ENCODE results near the gene CNTNAP2.

DNA sequence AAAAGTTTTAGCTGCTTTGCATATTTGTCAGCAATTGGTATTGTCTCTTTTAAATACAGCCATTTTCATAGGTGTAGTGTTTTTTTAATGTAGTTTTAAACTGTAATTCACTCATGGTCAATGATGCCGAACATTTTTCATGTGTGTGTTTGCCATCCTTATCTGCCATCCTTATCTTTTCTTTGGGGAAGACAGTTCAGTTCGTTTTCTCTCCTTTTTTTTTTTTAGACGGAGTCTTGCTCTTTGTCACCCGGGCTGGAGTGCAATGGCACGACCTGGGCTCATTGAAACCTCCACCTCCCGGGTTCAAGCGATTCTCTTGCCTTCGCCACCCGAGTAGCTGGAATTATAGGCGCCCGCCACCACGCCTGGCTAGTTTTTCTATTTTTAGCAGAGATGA, 545.3 kb downstream of the CNTNAP2 start:
- TF ChIP-seq, protein P1, sequence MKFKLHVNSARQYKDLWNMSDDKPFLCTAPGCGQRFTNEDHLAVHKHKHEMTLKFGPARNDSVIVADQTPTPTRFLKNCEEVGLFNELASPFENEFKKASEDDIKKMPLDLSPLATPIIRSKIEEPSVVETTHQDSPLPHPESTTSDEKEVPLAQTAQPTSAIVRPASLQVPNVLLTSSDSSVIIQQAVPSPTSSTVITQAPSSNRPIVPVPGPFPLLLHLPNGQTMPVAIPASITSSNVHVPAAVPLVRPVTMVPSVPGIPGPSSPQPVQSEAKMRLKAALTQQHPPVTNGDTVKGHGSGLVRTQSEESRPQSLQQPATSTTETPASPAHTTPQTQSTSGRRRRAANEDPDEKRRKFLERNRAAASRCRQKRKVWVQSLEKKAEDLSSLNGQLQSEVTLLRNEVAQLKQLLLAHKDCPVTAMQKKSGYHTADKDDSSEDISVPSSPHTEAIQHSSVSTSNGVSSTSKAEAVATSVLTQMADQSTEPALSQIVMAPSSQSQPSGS (CRISPR knock-in tag; IDR thresholded peaks at IDR 0.05): no peak
- TF ChIP-seq ZKSCAN1 (IDR thresholded peaks at IDR 0.05; ENCODE audit: low read depth, low read length) (no peak), ZNF75A (CRISPR knock-in tag; IDR thresholded peaks at IDR 0.05) (no peak), ESRRA (IDR thresholded peaks at IDR 0.05; ENCODE audit: borderline replicate concordance, low read depth) (no peak), FOXP1 (CRISPR knock-in tag; IDR thresholded peaks at IDR 0.05) (no peak), ZNF165 (CRISPR knock-in tag; IDR thresholded peaks at IDR 0.05; ENCODE audit: borderline replicate concordance) (no peak)
- TF ChIP-seq, protein P2, sequence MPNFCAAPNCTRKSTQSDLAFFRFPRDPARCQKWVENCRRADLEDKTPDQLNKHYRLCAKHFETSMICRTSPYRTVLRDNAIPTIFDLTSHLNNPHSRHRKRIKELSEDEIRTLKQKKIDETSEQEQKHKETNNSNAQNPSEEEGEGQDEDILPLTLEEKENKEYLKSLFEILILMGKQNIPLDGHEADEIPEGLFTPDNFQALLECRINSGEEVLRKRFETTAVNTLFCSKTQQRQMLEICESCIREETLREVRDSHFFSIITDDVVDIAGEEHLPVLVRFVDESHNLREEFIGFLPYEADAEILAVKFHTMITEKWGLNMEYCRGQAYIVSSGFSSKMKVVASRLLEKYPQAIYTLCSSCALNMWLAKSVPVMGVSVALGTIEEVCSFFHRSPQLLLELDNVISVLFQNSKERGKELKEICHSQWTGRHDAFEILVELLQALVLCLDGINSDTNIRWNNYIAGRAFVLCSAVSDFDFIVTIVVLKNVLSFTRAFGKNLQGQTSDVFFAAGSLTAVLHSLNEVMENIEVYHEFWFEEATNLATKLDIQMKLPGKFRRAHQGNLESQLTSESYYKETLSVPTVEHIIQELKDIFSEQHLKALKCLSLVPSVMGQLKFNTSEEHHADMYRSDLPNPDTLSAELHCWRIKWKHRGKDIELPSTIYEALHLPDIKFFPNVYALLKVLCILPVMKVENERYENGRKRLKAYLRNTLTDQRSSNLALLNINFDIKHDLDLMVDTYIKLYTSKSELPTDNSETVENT (CRISPR knock-in tag; IDR thresholded peaks at IDR 0.05): no peak
- TF ChIP-seq, protein P3, sequence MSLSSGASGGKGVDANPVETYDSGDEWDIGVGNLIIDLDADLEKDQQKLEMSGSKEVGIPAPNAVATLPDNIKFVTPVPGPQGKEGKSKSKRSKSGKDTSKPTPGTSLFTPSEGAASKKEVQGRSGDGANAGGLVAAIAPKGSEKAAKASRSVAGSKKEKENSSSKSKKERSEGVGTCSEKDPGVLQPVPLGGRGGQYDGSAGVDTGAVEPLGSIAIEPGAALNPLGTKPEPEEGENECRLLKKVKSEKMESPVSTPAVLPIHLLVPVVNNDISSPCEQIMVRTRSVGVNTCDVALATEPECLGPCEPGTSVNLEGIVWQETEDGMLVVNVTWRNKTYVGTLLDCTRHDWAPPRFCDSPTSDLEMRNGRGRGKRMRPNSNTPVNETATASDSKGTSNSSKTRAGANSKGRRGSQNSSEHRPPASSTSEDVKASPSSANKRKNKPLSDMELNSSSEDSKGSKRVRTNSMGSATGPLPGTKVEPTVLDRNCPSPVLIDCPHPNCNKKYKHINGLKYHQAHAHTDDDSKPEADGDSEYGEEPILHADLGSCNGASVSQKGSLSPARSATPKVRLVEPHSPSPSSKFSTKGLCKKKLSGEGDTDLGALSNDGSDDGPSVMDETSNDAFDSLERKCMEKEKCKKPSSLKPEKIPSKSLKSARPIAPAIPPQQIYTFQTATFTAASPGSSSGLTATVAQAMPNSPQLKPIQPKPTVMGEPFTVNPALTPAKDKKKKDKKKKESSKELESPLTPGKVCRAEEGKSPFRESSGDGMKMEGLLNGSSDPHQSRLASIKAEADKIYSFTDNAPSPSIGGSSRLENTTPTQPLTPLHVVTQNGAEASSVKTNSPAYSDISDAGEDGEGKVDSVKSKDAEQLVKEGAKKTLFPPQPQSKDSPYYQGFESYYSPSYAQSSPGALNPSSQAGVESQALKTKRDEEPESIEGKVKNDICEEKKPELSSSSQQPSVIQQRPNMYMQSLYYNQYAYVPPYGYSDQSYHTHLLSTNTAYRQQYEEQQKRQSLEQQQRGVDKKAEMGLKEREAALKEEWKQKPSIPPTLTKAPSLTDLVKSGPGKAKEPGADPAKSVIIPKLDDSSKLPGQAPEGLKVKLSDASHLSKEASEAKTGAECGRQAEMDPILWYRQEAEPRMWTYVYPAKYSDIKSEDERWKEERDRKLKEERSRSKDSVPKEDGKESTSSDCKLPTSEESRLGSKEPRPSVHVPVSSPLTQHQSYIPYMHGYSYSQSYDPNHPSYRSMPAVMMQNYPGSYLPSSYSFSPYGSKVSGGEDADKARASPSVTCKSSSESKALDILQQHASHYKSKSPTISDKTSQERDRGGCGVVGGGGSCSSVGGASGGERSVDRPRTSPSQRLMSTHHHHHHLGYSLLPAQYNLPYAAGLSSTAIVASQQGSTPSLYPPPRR (CRISPR knock-in tag; IDR thresholded peaks at IDR 0.05; ENCODE audit: borderline replicate concordance): no peak
- TF ChIP-seq, protein P4, sequence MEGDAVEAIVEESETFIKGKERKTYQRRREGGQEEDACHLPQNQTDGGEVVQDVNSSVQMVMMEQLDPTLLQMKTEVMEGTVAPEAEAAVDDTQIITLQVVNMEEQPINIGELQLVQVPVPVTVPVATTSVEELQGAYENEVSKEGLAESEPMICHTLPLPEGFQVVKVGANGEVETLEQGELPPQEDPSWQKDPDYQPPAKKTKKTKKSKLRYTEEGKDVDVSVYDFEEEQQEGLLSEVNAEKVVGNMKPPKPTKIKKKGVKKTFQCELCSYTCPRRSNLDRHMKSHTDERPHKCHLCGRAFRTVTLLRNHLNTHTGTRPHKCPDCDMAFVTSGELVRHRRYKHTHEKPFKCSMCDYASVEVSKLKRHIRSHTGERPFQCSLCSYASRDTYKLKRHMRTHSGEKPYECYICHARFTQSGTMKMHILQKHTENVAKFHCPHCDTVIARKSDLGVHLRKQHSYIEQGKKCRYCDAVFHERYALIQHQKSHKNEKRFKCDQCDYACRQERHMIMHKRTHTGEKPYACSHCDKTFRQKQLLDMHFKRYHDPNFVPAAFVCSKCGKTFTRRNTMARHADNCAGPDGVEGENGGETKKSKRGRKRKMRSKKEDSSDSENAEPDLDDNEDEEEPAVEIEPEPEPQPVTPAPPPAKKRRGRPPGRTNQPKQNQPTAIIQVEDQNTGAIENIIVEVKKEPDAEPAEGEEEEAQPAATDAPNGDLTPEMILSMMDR (IDR thresholded peaks at IDR 0.05 in 2 of 3, conservative IDR thresholded peaks at IDR 0.05 in 1 of 3; ENCODE audit: insufficient read depth in 2 of 3, low read depth in 1 of 3, low read length in 3 of 3): no peak
- TF ChIP-seq, protein P5, sequence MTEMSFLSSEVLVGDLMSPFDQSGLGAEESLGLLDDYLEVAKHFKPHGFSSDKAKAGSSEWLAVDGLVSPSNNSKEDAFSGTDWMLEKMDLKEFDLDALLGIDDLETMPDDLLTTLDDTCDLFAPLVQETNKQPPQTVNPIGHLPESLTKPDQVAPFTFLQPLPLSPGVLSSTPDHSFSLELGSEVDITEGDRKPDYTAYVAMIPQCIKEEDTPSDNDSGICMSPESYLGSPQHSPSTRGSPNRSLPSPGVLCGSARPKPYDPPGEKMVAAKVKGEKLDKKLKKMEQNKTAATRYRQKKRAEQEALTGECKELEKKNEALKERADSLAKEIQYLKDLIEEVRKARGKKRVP (CRISPR knock-in tag; IDR thresholded peaks at IDR 0.05): no peak
- TF ChIP-seq, protein P6, sequence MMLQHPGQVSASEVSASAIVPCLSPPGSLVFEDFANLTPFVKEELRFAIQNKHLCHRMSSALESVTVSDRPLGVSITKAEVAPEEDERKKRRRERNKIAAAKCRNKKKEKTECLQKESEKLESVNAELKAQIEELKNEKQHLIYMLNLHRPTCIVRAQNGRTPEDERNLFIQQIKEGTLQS (IDR thresholded peaks at IDR 0.05): no peak
- TF ChIP-seq, protein P6 (CRISPR knock-in tag; conservative IDR thresholded peaks at IDR 0.05): no peak
